HEK293 (cell line): Measurements from ENCODE around the gene IFFO2.

Experiments
- TRIM28 ChIP-seq: IDR thresholded peaks from 2 replicates; pipeline ENCODE4 v1.6.1; 2011; ENCODE audit warnings: low read length, control low read depth, borderline replicate concordance
- ZNF23 ChIP-seq: fragments of 450-650 bp; formaldehyde crosslinking; IDR thresholded peaks from 2 replicates; pipeline ENCODE4 v1.5.1; 2016; ENCODE audit warnings: missing biosample characterization, missing genetic modification characterization, borderline replicate concordance
- ZNF274 ChIP-seq, 2 experiments: fragments of 200-500 bp in 1 of 2; fragments of 450-650 bp in 1 of 2; sonication (Bioruptor generic) in 1 of 2; formaldehyde crosslinking in 1 of 2; IDR thresholded peaks; 2 replicates each; pipeline versions ENCODE4 v1.5.1 to v1.6.1; 2014 to 2016; ENCODE audit warnings: borderline replicate concordance in 1 of 2, inconsistent platforms in 1 of 2, low read length in 1 of 2, missing biosample characterization in 1 of 2, missing genetic modification characterization in 1 of 2
- ZNF292 ChIP-seq: fragments of 450-650 bp; formaldehyde crosslinking; IDR thresholded peaks from 2 replicates; pipeline ENCODE4 v1.5.1; 2016; ENCODE audit warnings: low read depth, missing biosample characterization, missing genetic modification characterization, borderline replicate concordance
- ZNF335 ChIP-seq: fragments of 450-650 bp; formaldehyde crosslinking; conservative IDR thresholded peaks from 2 replicates; pipeline ENCODE4 v1.5.1; 2016; ENCODE audit warnings: missing biosample characterization, missing genetic modification characterization
- ZNF423 ChIP-seq: fragments of 450-650 bp; formaldehyde crosslinking; IDR thresholded peaks from 2 replicates; pipeline ENCODE4 v1.5.1; 2016; ENCODE audit warnings: missing biosample characterization, missing genetic modification characterization
- ZNF600 ChIP-seq: fragments of 450-650 bp; formaldehyde crosslinking; IDR thresholded peaks from 2 replicates; pipeline ENCODE4 v1.5.1; 2016; ENCODE audit warnings: missing biosample characterization, missing genetic modification characterization
- ZNF610 ChIP-seq: fragments of 450-650 bp; formaldehyde crosslinking; IDR thresholded peaks from 2 replicates; pipeline ENCODE4 v1.5.1; 2016; ENCODE audit warnings: missing biosample characterization, missing genetic modification characterization, borderline replicate concordance
- ZNF776 ChIP-seq: fragments of 450-650 bp; formaldehyde crosslinking; IDR thresholded peaks from 2 replicates; pipeline ENCODE4 v1.5.0; 2017; ENCODE audit warnings: missing biosample characterization, missing genetic modification characterization, borderline replicate concordance
- ZSCAN23 ChIP-seq: fragments of 450-650 bp; formaldehyde crosslinking; IDR thresholded peaks from 2 replicates; pipeline ENCODE4 v1.5.1; 2016; ENCODE audit warnings: missing biosample characterization, missing genetic modification characterization
- TF ChIP-seq, protein P1 (sequence below): IDR thresholded peaks from 2 replicates; pipeline ENCODE4 v1.6.1; 2011; ENCODE audit warnings: mild to moderate bottlenecking, low read depth, low read length, borderline replicate concordance
- TF ChIP-seq, protein P2 (sequence below): fragments of 450-650 bp; formaldehyde crosslinking; IDR thresholded peaks from 2 replicates; pipeline ENCODE4 v1.5.1; 2016; ENCODE audit warnings: missing biosample characterization, missing genetic modification characterization
- TF ChIP-seq, protein P3 (sequence below): fragments of 450-650 bp; formaldehyde crosslinking; IDR thresholded peaks from 2 replicates; pipeline ENCODE4 v1.5.1; 2016; ENCODE audit warnings: missing biosample characterization, missing genetic modification characterization

DNA sequence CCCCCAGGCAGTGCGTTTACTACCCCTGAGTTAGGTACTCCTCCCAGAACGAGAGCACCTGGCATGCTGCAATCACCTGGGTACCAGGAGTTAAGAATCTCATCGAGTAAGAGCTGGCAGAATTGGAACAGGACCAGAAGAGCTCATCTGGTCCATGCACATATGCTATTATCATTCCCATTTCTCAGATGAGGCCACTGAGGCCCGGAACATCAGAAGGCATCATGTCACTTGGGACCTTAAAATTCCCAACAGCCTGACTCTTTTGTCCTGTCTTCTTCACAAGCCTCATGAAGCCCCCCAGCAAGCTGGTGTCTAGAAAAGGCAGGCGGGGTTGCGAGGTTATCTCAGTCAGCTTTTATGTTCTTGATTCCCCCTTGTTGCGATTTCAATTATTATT is 13.9 kb upstream of the IFFO2 start:
- TF ChIP-seq ZNF23 (tag by site-specific recombination), result no peak
- no peak for TF ChIP-seq ZNF335 (tag by site-specific recombination)
- TF ChIP-seq, protein P1, sequence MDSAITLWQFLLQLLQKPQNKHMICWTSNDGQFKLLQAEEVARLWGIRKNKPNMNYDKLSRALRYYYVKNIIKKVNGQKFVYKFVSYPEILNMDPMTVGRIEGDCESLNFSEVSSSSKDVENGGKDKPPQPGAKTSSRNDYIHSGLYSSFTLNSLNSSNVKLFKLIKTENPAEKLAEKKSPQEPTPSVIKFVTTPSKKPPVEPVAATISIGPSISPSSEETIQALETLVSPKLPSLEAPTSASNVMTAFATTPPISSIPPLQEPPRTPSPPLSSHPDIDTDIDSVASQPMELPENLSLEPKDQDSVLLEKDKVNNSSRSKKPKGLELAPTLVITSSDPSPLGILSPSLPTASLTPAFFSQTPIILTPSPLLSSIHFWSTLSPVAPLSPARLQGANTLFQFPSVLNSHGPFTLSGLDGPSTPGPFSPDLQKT, result no peak
- no peak for TF ChIP-seq ZNF292 (tag by site-specific recombination)
- TF ChIP-seq, protein P2, sequence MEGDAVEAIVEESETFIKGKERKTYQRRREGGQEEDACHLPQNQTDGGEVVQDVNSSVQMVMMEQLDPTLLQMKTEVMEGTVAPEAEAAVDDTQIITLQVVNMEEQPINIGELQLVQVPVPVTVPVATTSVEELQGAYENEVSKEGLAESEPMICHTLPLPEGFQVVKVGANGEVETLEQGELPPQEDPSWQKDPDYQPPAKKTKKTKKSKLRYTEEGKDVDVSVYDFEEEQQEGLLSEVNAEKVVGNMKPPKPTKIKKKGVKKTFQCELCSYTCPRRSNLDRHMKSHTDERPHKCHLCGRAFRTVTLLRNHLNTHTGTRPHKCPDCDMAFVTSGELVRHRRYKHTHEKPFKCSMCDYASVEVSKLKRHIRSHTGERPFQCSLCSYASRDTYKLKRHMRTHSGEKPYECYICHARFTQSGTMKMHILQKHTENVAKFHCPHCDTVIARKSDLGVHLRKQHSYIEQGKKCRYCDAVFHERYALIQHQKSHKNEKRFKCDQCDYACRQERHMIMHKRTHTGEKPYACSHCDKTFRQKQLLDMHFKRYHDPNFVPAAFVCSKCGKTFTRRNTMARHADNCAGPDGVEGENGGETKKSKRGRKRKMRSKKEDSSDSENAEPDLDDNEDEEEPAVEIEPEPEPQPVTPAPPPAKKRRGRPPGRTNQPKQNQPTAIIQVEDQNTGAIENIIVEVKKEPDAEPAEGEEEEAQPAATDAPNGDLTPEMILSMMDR (tag by site-specific recombination), result no peak
- TF ChIP-seq, protein P3, sequence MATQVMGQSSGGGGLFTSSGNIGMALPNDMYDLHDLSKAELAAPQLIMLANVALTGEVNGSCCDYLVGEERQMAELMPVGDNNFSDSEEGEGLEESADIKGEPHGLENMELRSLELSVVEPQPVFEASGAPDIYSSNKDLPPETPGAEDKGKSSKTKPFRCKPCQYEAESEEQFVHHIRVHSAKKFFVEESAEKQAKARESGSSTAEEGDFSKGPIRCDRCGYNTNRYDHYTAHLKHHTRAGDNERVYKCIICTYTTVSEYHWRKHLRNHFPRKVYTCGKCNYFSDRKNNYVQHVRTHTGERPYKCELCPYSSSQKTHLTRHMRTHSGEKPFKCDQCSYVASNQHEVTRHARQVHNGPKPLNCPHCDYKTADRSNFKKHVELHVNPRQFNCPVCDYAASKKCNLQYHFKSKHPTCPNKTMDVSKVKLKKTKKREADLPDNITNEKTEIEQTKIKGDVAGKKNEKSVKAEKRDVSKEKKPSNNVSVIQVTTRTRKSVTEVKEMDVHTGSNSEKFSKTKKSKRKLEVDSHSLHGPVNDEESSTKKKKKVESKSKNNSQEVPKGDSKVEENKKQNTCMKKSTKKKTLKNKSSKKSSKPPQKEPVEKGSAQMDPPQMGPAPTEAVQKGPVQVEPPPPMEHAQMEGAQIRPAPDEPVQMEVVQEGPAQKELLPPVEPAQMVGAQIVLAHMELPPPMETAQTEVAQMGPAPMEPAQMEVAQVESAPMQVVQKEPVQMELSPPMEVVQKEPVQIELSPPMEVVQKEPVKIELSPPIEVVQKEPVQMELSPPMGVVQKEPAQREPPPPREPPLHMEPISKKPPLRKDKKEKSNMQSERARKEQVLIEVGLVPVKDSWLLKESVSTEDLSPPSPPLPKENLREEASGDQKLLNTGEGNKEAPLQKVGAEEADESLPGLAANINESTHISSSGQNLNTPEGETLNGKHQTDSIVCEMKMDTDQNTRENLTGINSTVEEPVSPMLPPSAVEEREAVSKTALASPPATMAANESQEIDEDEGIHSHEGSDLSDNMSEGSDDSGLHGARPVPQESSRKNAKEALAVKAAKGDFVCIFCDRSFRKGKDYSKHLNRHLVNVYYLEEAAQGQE (tag by site-specific recombination), result no peak
- TF ChIP-seq ZNF274 (IDR thresholded peaks at IDR 0.05; ENCODE audit: low read length), result no peak
- no peak for TF ChIP-seq ZNF274 (tag by site-specific recombination; IDR thresholded peaks at IDR 0.05; ENCODE audit: borderline replicate concordance)
- no peak for TF ChIP-seq ZNF600
- no peak for TF ChIP-seq ZSCAN23 (tag by site-specific recombination)
- no peak for TF ChIP-seq ZNF423
- TF ChIP-seq ZNF610, result no peak
- no peak for TF ChIP-seq ZNF776 (tag by site-specific recombination)
- no peak for TF ChIP-seq TRIM28
